Breast epithelium (tissue), 4 donors: ENCODE measurements around the gene TRIM23. TPM values are rescaled to one million over a fixed set of nuclear protein-coding genes. Genes with fewer than 3 reads are reported as not detected.
A peak's percentile ranks its signal among the peaks of the same experiment; 100 is the strongest.

Experiments used
- DNase-seq, 2 donors: peaks; one replicate each; pipeline ENCODE4 v3.0.0-alpha.2; 2019; ENCODE audit warnings: low spot score in 2 of 2
- H3K27ac ChIP-seq, 2 donors: fragments of 200-600 bp; sonication (generic) in 1 of 2; one replicate each; pipeline ENCODE4 v1.5.1; 2016 to 2019; ENCODE audit warnings: mild to moderate bottlenecking in 1 of 2
- H3K27me3 ChIP-seq, 2 donors: fragments of 200-600 bp; sonication (generic) in 1 of 2; one replicate each; pipeline versions ENCODE4 v1.5.1 to v1.6.0; 2017 to 2019; ENCODE audit warnings: control low read depth in 1 of 2, mild to moderate bottlenecking in 1 of 2
- H3K36me3 ChIP-seq: fragments of 200-600 bp; one replicate; pipeline ENCODE4 v1.5.1; 2019
- H3K4me1 ChIP-seq, 2 donors: fragments of 200-600 bp; sonication (generic); one replicate each; pipeline ENCODE4 v1.5.1; 2016 to 2019; ENCODE audit warnings: control low read depth in 1 of 2
- H3K4me3 ChIP-seq, 3 donors: fragments of 200-600 bp; sonication (generic); 1 replicate in 2 of 3; 2 replicates in 1 of 3; pipeline ENCODE4 v1.5.1; 2016 to 2019; ENCODE audit warnings: mild to moderate bottlenecking in 3 of 3, moderate library complexity in 2 of 3
- H3K9me3 ChIP-seq, 2 donors: fragments of 200-600 bp; sonication (generic) in 1 of 2; one replicate each; pipeline ENCODE4 v1.5.1; 2016 to 2019; ENCODE audit warnings: control low read depth in 1 of 2
- POLR2A ChIP-seq: fragments of 450-650 bp; IDR thresholded peaks from one replicate; pipeline ENCODE4 v1.6.1; 2016; ENCODE audit warnings: antibody characterized with exemption, mild to moderate bottlenecking, moderate library complexity
- POLR2AphosphoS5 ChIP-seq, 3 donors: sonication (generic); formaldehyde crosslinking; IDR thresholded peaks; one replicate each; pipeline ENCODE4 v1.6.1; 2017; ENCODE audit warnings: antibody characterized with exemption in 3 of 3
- intact Hi-C: fragments of 100-400 bp; cut with DNase I; formaldehyde crosslinking; loops from one replicate; pipeline ENCODE4 v1.15.1; 2023; ENCODE audit warnings: low total_unique reads
- total RNA-seq, 3 donors: library from RNA; depleted of rRNA; stranded (reverse); fragments of >200 nt; gene quantifications; one replicate each; pipeline ENCODE4 v1.1.0, GENCODE V29; 2016
- TF ChIP-seq, protein P1 (sequence below), 3 donors: fragments of 450-650 bp; IDR thresholded peaks; one replicate each; pipeline ENCODE4 v1.5.1; 2016 to 2017; ENCODE audit warnings: antibody characterized with exemption in 3 of 3, mild to moderate bottlenecking in 3 of 3, moderate library complexity in 3 of 3

The TRIM23 gene
- 10 to 100 TPM; 15.1 to 28.7 (median 16.2) TPM for total RNA-seq

DNA sequence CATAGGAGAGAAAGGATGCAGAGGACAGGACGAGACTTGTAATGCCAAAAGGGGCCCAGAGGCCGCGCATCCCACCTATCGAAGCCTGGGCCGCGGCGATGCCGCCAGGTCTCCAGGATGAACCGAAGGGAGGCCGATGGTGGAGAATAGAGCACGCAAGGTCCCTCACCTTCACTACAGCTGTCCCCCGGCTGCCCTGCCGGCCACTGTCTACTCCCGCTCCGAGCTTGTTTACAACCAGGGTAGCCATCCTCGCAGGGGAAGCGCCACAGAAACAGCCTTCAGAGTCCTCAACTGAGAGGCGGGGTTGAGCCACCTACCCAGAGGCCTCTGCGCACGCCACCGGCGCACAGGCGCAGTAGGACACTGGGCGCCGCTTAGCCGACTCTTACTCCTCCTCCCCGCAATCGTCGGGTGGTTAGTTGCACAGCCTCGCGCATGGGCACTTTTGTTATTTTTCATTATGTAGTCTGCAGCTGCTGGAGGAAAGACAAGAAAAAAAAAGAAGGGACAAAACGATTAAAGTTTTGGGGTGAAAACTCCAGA is at the start of gene TRIM23:
Gene TRIM23 (minus strand): TSS at position 309 of the 546 bp plus-strand sequence. CDS start 59 bp downstream, at position 250.
- H3K27me3 ChIP-seq: no peaks in the 10 kb centered on the region
- H3K27ac ChIP-seq: peak within 1 kb of the TSS; percentile 86 to 87
- TF ChIP-seq, protein P1, sequence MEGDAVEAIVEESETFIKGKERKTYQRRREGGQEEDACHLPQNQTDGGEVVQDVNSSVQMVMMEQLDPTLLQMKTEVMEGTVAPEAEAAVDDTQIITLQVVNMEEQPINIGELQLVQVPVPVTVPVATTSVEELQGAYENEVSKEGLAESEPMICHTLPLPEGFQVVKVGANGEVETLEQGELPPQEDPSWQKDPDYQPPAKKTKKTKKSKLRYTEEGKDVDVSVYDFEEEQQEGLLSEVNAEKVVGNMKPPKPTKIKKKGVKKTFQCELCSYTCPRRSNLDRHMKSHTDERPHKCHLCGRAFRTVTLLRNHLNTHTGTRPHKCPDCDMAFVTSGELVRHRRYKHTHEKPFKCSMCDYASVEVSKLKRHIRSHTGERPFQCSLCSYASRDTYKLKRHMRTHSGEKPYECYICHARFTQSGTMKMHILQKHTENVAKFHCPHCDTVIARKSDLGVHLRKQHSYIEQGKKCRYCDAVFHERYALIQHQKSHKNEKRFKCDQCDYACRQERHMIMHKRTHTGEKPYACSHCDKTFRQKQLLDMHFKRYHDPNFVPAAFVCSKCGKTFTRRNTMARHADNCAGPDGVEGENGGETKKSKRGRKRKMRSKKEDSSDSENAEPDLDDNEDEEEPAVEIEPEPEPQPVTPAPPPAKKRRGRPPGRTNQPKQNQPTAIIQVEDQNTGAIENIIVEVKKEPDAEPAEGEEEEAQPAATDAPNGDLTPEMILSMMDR (IDR thresholded peaks at IDR 0.05): no peak
- peak in 2 of 3 donors; percentile 43 to 49 for TF ChIP-seq POLR2AphosphoS5 (IDR thresholded peaks at IDR 0.05)
- H3K4me3 ChIP-seq: peak within 1 kb of the TSS; percentile 79 to 85 (median 82)
- peaks cover 0 to 19% of the 10 kb centered on the region in 2 donors for H3K4me1 ChIP-seq
- no peaks in the 10 kb centered on the region for H3K36me3 ChIP-seq
- intact Hi-C loops: no loop called here
- DNase-seq: peak; percentile 86 to 89
- no peaks in the 10 kb centered on the region for H3K9me3 ChIP-seq

DNA sequence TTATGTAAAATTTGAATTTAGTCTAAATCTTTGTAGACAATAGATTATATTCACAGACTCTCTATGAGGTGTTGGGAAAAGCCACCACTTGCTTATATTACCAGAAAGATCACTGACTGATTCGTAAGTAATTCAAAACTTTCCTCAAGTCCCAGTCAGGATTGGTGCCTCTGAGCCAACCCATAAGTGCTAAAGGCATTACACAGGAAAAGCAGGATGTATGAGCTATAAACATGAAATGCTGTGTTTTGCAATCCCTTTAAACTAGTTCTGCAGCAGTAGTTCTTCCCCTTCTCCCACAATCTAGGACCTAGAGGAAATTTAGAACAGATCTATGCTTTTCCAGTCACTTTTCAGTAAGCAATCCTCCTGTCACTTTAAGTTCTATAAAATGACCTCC is 48.7 kb upstream of the TRIM23 start:
- Histone ChIP-seq H3K27ac (no peak overlapping the region), H3K4me3 (no peak overlapping the region), H3K4me1 (no peaks in the 10 kb centered on the region), H3K36me3 (no peaks in the 10 kb centered on the region), H3K9me3 (no peaks in the 10 kb centered on the region), H3K27me3 (no peaks in the 10 kb centered on the region)
- intact Hi-C loops: no loop called here
- TF ChIP-seq, protein P1 (IDR thresholded peaks at IDR 0.05): no peak
- TF ChIP-seq POLR2A (no peak), POLR2AphosphoS5 (IDR thresholded peaks at IDR 0.05) (no peak)
- no peak for DNase-seq

DNA sequence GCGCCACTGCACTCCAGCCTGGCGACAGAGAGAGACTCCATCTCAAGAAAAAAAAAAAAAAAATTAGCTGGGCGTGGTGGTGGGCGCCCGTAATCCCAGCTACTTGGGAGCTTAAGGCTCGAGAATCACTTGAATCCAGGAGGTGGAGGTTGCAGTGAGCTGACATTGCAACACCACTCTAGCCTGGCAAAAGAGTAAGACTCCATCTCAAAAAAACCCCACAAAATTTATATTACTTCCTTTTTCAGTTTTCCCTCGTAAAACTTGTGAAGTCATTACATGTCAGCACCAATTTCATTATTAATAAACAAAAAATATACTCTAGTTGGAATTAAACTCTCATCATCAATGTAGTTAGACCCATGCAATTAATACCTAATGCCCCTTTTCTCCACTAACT is 44.6 kb upstream of the TRIM23 start:
- Histone ChIP-seq H3K4me1 (no peaks in the 10 kb centered on the region), H3K36me3 (no peaks in the 10 kb centered on the region), H3K27me3 (no peaks in the 10 kb centered on the region), H3K4me3 (no peak overlapping the region), H3K9me3 (no peaks in the 10 kb centered on the region), H3K27ac (no peak overlapping the region)
- intact Hi-C loops: no loop called here
- TF ChIP-seq POLR2AphosphoS5 (IDR thresholded peaks at IDR 0.05) (no peak), POLR2A (no peak)
- TF ChIP-seq, protein P1 (IDR thresholded peaks at IDR 0.05): no peak
- DNase-seq: no peak

DNA sequence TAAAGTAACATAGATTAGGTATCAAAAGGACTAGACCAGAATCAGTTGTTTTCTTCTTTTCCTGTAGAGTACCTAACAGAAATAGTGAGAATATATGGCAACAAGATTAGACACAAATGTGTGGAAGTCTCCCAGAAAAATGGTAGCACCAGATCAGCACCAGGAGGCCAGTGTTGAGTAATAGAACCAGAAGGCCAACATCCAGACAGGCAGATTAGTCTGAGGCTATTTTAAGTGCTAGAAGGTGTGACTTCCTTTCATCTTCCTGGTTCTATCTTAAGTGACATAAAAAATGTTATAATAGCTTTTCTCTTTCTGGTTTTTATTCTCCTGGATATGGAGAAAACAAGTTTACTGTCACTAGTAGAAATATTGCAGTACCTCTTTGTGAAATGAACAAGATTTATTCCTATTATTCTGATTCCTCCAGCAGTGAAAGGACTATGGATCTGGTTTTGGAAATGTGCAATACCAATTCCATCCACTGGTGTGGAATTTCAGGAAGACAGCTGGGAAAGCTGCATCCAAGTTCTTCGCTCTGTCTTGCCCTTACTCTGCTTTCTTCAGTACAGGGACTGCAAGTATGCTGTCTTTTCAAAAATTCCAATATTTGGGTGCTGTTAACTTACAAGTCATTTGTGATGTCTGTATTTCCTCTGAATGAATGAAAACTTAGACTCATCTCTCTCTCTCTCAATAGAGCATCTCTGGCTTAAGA is 39.8 kb upstream of the TRIM23 start:
- Histone ChIP-seq H3K27me3 (no peaks in the 10 kb centered on the region), H3K36me3 (no peaks in the 10 kb centered on the region), H3K4me1 (no peaks in the 10 kb centered on the region), H3K4me3 (no peak overlapping the region), H3K9me3 (no peaks in the 10 kb centered on the region), H3K27ac (no peak overlapping the region)
- intact Hi-C loops: no loop called here
- TF ChIP-seq, protein P1 (IDR thresholded peaks at IDR 0.05): peak in 1 of 3 donors; percentile 25
- no peak for TF ChIP-seq POLR2A
- no peak for DNase-seq

DNA sequence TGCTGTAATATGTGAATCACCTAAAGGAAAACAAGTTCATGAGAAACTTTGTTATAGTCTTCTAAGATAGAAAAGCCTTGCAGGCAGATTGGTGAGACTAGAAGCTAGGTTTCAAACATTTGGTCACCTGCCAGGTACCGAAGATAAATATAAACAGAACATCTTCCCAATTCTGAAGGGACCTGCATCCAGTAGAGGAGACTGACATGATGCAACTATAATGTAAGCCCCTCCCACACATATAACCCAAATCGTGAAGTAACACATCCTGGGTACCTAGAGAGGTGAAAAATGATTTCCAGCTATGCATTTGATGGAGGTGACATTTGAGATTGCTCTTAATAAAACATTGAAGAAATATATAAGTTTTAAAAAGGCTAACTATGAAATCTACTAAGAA is 30.6 kb upstream of the TRIM23 start:
- intact Hi-C loops: no loop called here
- Histone ChIP-seq H3K27ac (no peak overlapping the region), H3K27me3 (no peaks in the 10 kb centered on the region), H3K4me3 (no peak overlapping the region), H3K4me1 (no peaks in the 10 kb centered on the region), H3K9me3 (no peaks in the 10 kb centered on the region), H3K36me3 (no peaks in the 10 kb centered on the region)
- no peak for TF ChIP-seq POLR2AphosphoS5 (IDR thresholded peaks at IDR 0.05)
- TF ChIP-seq, protein P1 (IDR thresholded peaks at IDR 0.05): no peak
- no peak for TF ChIP-seq POLR2A
- no peak for DNase-seq
